ENCODE measurements around the gene DIS3L2.

Gene DIS3L2

DNA sequence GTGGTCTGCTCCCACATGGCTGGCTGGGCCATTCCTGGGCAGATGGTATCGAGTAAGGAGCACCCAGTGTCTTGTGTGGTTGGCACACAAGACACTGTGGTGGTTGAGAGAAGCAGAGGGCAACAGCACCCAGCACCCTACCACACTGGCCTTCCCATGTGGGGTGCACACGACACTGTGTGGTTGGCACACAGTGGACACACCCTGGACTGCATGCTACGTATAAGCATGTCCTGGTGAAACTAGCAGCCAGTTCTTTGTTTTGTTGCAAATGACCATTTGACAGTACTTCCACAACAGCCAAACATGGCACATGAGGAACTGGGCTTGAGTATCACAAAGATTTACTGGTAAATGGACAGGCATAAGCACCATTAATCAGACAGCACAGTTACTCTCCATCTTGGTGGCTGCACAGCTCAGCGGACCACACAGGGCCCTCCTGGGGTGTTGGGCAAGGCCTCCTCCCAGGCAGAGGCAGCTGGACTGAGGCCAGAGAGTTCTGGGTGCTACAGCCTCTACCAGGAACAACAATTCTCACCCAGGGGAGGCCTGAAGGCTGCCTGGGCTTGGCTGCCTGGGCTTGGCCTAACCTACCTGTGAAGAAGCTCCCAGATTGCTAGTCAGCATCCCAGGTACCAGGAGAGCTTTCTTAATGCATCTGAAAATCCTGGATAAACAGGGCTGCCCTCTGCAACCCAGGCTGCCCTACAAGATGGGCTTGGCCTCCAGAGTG, 357.7 kb downstream of the DIS3L2 start:
- no peak for DNase-seq (ENCODE audit: low read depth)
- TF ChIP-seq, protein P1, sequence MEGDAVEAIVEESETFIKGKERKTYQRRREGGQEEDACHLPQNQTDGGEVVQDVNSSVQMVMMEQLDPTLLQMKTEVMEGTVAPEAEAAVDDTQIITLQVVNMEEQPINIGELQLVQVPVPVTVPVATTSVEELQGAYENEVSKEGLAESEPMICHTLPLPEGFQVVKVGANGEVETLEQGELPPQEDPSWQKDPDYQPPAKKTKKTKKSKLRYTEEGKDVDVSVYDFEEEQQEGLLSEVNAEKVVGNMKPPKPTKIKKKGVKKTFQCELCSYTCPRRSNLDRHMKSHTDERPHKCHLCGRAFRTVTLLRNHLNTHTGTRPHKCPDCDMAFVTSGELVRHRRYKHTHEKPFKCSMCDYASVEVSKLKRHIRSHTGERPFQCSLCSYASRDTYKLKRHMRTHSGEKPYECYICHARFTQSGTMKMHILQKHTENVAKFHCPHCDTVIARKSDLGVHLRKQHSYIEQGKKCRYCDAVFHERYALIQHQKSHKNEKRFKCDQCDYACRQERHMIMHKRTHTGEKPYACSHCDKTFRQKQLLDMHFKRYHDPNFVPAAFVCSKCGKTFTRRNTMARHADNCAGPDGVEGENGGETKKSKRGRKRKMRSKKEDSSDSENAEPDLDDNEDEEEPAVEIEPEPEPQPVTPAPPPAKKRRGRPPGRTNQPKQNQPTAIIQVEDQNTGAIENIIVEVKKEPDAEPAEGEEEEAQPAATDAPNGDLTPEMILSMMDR (IDR thresholded peaks at IDR 0.05; ENCODE audit: low read length, missing control alignments): no peak
- no peak overlapping the region for H3K4me3 ChIP-seq (replicated peaks; ENCODE audit: low read depth, low read length)

DNA sequence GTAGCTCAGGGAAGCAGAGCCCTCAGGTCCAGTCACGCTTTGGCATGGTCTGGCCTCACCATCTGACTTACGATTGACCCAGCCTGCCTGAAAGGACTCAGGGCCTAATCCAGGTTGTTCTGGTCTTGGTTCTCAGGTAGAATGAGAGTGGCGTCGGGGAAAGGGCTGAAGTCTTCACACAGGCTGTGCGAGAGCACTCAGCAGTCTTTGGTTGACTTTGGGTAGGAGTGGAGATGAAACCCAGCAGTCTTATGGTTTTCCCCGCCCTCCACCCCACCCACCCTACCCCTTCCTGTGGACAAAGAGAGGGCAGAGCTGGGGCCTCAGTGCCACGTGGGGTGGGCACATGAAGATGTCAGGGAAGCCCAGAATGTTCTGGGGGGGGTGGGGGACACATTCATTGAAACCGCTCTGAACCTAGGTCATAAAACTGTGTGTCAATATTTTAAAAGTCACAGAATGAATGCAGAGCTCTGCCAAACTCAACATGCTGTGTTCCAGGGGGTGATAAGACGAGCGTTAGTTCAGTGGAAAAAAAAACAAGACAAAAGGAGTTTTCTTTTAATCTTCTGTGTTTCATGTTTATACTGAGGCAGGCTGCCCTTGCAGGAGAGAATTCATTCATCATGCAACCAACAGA, 358.4 kb downstream of the DIS3L2 start:
- no peak for DNase-seq (ENCODE audit: low read depth)
- TF ChIP-seq, protein P1 (IDR thresholded peaks at IDR 0.05; ENCODE audit: low read length, missing control alignments): no peak
- no peak overlapping the region for H3K4me3 ChIP-seq (replicated peaks; ENCODE audit: low read depth, low read length)

DNA sequence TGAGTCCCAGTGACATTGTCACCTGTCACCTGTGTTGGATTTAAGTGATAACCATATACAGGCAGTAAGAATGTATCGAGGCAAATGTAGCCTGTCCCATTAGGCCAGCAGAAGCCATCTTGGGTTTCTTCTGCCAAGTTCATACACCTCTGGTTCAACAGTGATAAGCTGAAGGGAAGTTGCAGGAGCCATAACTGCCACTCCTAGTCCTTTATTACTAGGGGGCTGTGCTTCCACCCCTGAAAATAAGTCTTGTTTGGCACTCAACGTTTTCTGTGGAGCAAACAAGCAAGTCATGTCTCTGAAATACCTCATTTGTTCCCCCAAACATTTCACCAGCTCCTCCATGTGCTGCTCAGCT, 358.9 kb downstream of the DIS3L2 start:
- no peak for DNase-seq (ENCODE audit: low read depth)
- H3K4me3 ChIP-seq (replicated peaks; ENCODE audit: low read depth, low read length): no peak overlapping the region
- TF ChIP-seq, protein P1 (IDR thresholded peaks at IDR 0.05; ENCODE audit: low read length, missing control alignments): no peak

DNA sequence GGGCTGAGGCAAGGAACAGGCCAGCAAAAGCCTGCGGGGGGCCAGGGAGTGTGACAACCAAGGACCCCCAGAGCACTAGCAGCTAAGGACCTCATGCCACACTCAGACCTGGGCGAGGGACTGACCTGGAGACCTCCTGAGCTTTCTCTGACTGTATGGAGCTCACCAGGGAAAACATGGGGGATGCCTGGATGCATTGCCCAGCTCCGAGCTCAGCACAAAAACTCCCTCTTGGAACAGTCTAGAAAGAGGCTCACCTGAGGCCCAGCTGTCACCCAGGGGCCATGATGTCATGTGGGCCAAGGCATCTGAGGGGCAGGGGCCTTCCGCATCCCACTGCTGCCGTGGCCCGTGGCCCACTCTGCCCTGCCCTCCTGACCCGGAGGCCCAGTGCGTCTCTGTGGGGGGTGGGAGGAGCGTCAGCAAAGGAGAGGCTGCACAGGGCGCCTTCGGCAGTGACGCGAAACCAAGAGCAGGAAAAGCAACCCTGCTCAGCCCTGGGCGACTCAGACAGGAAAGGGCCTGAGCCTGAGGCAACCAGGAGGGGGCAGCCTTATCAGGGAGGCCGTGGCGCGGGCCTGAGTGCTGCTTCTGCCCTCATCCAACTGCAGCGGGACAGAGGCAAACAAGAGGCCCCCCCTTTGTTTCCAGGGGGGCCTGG, 359.8 kb downstream of the DIS3L2 start:
- no peak overlapping the region for H3K4me3 ChIP-seq (replicated peaks; ENCODE audit: low read depth, low read length)
- no peak for DNase-seq (ENCODE audit: low read depth)
- TF ChIP-seq, protein P1 (IDR thresholded peaks at IDR 0.05; ENCODE audit: low read length, missing control alignments): no peak

DNA sequence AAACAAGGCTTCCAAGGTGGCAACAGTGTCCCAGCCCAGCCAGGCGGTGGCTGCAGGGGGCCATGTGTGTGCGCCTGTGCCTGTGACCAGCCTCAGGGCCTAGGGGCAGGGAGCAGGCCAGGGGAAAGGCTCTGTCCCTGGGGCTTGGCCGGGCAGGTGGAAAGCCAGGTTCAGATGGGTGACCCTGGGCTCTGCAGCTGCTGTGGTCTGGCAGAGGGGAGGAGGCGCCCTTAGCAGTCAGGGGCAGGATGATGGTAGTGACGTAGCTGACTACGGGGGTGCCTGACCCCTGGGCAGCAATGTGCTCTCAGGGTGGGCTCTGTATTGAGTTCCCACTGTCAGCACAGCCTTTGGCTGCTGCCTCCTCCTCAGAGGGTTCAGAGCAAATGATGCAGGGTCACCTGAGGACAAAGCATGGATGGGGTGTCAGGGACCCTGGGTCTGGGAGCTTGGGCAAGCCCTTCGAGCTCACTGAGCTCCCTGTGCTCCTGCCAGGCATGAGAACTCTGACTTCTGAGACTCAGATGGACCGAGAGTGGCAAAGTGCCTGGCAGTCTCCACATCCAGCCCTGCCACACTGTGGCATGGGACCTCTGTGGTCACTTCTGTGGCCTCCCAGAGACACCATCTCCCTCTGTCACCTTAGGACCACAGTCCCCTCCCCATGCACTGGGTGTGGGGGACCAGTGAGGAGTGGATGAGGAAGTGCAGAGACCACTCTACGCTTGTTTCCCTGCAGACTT, 360.5 kb downstream of the DIS3L2 start:
- TF ChIP-seq, protein P1 (IDR thresholded peaks at IDR 0.05; ENCODE audit: low read length, missing control alignments): no peak
- DNase-seq (ENCODE audit: low read depth): no peak
- H3K4me3 ChIP-seq (replicated peaks; ENCODE audit: low read depth, low read length): no peak overlapping the region

DNA sequence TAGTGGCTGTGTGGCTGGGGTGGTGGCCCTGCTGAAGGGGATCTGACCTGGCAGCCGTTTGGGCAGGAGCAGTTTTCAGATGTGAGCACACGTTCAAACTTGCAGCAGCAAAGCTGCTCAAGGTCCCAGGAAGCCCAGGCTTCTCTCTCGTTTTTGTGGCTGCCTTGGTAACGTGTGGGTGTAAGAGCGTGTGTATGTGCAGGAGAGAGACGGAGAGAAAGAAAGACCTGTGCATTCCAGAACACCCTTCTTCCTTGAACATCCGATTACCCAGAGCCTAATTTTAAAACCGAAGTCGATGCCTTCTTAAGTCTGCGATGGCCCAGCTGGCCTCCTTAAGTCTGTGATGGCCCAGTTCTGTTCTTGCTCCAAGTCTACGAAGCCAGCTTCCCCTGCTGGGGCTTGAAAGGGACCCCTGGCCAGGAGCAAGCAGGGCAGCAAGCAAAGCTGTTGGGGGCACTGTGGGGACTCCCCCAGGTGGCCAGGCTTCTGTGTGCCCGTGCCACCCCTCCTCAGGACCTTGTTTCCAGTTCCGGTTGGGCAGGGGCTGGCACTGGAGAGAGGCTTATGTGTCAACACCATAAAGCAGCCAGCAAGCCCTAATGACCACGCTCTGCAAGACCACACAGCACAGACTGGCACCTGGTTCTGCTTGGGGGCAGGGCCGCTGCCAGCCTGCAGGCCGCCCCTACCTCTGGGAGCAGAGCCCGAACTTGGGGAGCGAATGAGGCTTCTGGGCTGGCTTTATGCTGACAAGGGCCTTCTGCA, 361.2 kb downstream of the DIS3L2 start:
- DNase-seq (ENCODE audit: low read depth): no peak
- H3K4me3 ChIP-seq (replicated peaks; ENCODE audit: low read depth, low read length): no peak overlapping the region
- TF ChIP-seq, protein P1 (IDR thresholded peaks at IDR 0.05; ENCODE audit: low read length, missing control alignments): no peak
